HL-60 (cell line): ENCODE measurements around the gene RBM26.

Experiments used
- GABPA ChIP-seq: IDR thresholded peaks from 2 replicates; pipeline ENCODE4 v1.6.1; 2012; ENCODE audit warnings: low read depth
- POLR2AphosphoS5 ChIP-seq: IDR thresholded peaks from 2 replicates; pipeline ENCODE4 v1.6.1; 2012; ENCODE audit warnings: low read depth
- SPI1 ChIP-seq: IDR thresholded peaks from 2 replicates; pipeline ENCODE4 v1.6.1; 2012; ENCODE audit warnings: low read depth, mild to moderate bottlenecking, borderline replicate concordance
- TF ChIP-seq, protein P1 (sequence below): IDR thresholded peaks from one replicate; pipeline ENCODE4 v1.5.1; 2011; ENCODE audit warnings: low read length, control low read depth, inconsistent platforms; ENCODE audit not compliant: insufficient read depth
- TF ChIP-seq, protein P2 (sequence below): IDR thresholded peaks from 2 replicates; pipeline ENCODE4 v1.6.1; 2012; ENCODE audit warnings: low read depth; ENCODE audit not compliant: insufficient replicate concordance

DNA sequence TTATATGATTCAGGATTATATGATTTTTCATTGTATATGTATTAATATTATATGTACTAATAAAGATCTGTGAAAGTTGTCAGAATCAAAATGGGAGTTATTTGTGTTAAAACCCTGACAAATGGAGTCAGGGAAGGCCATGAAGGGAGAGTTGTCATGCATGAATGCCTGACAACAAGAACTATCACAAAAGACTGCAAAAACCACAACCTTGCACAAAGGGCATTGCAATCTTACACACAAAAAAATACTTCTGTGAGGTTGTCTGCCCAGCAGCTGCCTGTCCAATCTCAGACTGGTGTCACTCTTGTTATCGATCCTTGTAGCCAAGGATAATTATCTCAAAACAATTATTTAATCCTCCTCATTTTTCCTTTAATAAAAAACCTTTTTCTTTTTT is 21.2 kb upstream of the RBM26 start:
- TF ChIP-seq, protein P1, sequence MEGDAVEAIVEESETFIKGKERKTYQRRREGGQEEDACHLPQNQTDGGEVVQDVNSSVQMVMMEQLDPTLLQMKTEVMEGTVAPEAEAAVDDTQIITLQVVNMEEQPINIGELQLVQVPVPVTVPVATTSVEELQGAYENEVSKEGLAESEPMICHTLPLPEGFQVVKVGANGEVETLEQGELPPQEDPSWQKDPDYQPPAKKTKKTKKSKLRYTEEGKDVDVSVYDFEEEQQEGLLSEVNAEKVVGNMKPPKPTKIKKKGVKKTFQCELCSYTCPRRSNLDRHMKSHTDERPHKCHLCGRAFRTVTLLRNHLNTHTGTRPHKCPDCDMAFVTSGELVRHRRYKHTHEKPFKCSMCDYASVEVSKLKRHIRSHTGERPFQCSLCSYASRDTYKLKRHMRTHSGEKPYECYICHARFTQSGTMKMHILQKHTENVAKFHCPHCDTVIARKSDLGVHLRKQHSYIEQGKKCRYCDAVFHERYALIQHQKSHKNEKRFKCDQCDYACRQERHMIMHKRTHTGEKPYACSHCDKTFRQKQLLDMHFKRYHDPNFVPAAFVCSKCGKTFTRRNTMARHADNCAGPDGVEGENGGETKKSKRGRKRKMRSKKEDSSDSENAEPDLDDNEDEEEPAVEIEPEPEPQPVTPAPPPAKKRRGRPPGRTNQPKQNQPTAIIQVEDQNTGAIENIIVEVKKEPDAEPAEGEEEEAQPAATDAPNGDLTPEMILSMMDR = no peak
- TF ChIP-seq GABPA (no peak), POLR2AphosphoS5 (no peak), SPI1 (no peak)
- TF ChIP-seq, protein P2, sequence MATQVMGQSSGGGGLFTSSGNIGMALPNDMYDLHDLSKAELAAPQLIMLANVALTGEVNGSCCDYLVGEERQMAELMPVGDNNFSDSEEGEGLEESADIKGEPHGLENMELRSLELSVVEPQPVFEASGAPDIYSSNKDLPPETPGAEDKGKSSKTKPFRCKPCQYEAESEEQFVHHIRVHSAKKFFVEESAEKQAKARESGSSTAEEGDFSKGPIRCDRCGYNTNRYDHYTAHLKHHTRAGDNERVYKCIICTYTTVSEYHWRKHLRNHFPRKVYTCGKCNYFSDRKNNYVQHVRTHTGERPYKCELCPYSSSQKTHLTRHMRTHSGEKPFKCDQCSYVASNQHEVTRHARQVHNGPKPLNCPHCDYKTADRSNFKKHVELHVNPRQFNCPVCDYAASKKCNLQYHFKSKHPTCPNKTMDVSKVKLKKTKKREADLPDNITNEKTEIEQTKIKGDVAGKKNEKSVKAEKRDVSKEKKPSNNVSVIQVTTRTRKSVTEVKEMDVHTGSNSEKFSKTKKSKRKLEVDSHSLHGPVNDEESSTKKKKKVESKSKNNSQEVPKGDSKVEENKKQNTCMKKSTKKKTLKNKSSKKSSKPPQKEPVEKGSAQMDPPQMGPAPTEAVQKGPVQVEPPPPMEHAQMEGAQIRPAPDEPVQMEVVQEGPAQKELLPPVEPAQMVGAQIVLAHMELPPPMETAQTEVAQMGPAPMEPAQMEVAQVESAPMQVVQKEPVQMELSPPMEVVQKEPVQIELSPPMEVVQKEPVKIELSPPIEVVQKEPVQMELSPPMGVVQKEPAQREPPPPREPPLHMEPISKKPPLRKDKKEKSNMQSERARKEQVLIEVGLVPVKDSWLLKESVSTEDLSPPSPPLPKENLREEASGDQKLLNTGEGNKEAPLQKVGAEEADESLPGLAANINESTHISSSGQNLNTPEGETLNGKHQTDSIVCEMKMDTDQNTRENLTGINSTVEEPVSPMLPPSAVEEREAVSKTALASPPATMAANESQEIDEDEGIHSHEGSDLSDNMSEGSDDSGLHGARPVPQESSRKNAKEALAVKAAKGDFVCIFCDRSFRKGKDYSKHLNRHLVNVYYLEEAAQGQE = no peak
